ENCODE measurements around the gene COL1A1. TPM values are rescaled to one million over a fixed set of nuclear protein-coding genes. Genes with fewer than 3 reads are reported as not detected.

Gene COL1A1
- polyA plus RNA-seq, 1 of the 3 experiments (the other 2 are of a cell fraction), result 1,461 TPM

DNA sequence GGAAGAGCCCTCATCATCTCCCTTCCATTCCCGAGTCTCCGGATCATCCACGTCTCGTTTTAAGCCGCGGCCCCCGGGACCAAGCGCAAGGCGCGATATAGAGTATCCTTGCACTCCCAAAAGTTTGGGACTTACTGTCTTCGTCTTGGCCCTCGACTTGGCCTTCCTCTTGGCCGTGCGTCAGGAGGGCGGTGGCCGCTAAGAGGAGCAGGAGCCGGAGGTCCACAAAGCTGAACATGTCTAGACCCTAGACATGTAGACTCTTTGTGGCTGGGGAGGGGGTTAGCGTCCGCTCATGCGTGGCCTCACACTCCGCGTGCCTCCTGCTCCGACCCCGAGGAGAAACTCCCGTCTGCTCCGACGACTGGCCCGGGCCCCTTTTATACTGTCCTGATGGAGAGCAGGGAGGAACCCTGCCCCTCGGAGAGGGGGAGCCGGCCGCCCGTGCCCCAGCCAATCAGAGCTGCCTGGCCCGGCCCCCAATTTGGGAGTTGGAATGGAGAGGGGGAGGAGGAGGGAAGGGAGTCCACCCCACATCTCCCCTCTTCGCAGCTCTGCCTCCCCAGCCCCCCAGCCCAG lies at the start of gene COL1A1 (continued):
- TF ChIP-seq, protein P1, sequence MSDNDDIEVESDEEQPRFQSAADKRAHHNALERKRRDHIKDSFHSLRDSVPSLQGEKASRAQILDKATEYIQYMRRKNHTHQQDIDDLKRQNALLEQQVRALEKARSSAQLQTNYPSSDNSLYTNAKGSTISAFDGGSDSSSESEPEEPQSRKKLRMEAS (IDR thresholded peaks at IDR 0.05; ENCODE audit: low read depth), result peak; percentile 82
- TF ChIP-seq JUND (IDR thresholded peaks at IDR 0.05) (peak; percentile 34; the same call in 1 of the 2 replicates), FOXJ3 (CRISPR knock-in tag; IDR thresholded peaks at IDR 0.05) (no peak), ELF1 (IDR thresholded peaks at IDR 0.05) (no peak), EP300 (IDR thresholded peaks at IDR 0.05; ENCODE audit: borderline replicate concordance in 1 of 2, low read depth in 1 of 2, low read length in 1 of 2) (no peak; a peak in 1 of 4 replicates), YY1 (IDR thresholded peaks at IDR 0.05; ENCODE audit: low read depth) (no peak), RCOR1 (IDR thresholded peaks at IDR 0.05; ENCODE audit: low read length) (no peak; the same call in 1 of the 2 replicates), FOSL2 (IDR thresholded peaks at IDR 0.05; ENCODE audit: borderline replicate concordance, low read depth) (no peak), RXRA (IDR thresholded peaks at IDR 0.05; ENCODE audit: borderline replicate concordance, low read depth) (no peak; the same call in 1 of the 2 replicates), MEF2A (IDR thresholded peaks at IDR 0.05; ENCODE audit: borderline replicate concordance, low read depth) (no peak), RFX5 (IDR thresholded peaks at IDR 0.05; ENCODE audit: low read length) (no peak)
- TF ChIP-seq, protein P2, sequence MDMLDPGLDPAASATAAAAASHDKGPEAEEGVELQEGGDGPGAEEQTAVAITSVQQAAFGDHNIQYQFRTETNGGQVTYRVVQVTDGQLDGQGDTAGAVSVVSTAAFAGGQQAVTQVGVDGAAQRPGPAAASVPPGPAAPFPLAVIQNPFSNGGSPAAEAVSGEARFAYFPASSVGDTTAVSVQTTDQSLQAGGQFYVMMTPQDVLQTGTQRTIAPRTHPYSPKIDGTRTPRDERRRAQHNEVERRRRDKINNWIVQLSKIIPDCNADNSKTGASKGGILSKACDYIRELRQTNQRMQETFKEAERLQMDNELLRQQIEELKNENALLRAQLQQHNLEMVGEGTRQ (IDR thresholded peaks at IDR 0.05; ENCODE audit: borderline replicate concordance, low read depth, low read length), result no peak

DNA sequence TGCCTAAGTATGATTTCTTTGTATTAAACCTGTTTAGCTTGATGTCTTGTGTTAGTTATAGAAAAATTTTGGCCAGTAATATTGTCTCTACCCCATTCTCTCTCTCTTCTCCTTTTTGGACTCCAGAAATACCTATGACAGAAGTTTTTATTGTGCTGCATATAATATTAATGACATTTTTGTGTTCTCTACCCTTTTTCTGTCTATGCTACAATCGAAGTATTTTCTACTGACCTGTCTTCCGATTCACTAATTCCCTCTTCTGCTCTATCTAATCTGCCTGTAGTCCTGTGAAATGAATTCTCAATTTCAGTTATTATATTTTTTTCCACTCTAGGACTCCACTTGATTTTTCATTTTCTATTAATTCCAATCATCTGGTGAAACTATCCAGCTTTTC lies 46.8 kb upstream of the COL1A1 start:
- Histone ChIP-seq H3K4me1 (ENCODE audit: control insufficient read depth in 1 of 2, insufficient read depth in 2 of 2, low read depth in 1 of 2, low read length in 1 of 2) (no peaks in the 10 kb centered on the region), H2AFZ (ENCODE audit: low read depth) (no peak overlapping the region), H3K27me3 (ENCODE audit: insufficient read depth) (no peaks in the 10 kb centered on the region), H3K9me2 (no peaks in the 10 kb centered on the region), H3F3A (replicated peaks; ENCODE audit: insufficient read depth) (no peaks in the 10 kb centered on the region), H4K20me1 (ENCODE audit: insufficient read depth) (no peaks in the 10 kb centered on the region), H3K4me3 (ENCODE audit: low read depth in 2 of 2, low read length in 1 of 2) (no peak overlapping the region), H3K9me3 (peaks cover 31% of the 10 kb centered on the region), H3K9ac (no peak overlapping the region), H3K27ac (ENCODE audit: low read depth in 2 of 2, low read length in 1 of 2) (no peak overlapping the region), H3K79me2 (ENCODE audit: insufficient read depth) (no peaks in the 10 kb centered on the region), H3K36me3 (replicated peaks in 1 of 2; ENCODE audit: control insufficient read depth in 1 of 2, insufficient read depth in 2 of 2, low read length in 1 of 2) (no peaks in the 10 kb centered on the region), H3K4me2 (no peak overlapping the region)
- TF ChIP-seq MEF2A (IDR thresholded peaks at IDR 0.05; ENCODE audit: borderline replicate concordance, low read depth) (no peak), FOSL2 (IDR thresholded peaks at IDR 0.05; ENCODE audit: borderline replicate concordance, low read depth) (no peak), NRF1 (IDR thresholded peaks at IDR 0.05; ENCODE audit: low read depth, low read length) (no peak), GATA2 (CRISPR knock-in tag; IDR thresholded peaks at IDR 0.05) (no peak), FOXJ3 (CRISPR knock-in tag; IDR thresholded peaks at IDR 0.05) (no peak), MXI1 (IDR thresholded peaks at IDR 0.05; ENCODE audit: low read depth, low read length) (no peak)
- TF ChIP-seq, protein P3, sequence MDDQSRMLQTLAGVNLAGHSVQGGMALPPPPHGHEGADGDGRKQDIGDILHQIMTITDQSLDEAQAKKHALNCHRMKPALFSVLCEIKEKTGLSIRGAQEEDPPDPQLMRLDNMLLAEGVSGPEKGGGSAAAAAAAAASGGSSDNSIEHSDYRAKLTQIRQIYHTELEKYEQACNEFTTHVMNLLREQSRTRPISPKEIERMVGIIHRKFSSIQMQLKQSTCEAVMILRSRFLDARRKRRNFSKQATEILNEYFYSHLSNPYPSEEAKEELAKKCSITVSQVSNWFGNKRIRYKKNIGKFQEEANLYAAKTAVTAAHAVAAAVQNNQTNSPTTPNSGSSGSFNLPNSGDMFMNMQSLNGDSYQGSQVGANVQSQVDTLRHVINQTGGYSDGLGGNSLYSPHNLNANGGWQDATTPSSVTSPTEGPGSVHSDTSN (IDR thresholded peaks at IDR 0.05), result no peak
- TF ChIP-seq, protein P1 (IDR thresholded peaks at IDR 0.05; ENCODE audit: low read depth), result no peak
- TF ChIP-seq, protein P4, sequence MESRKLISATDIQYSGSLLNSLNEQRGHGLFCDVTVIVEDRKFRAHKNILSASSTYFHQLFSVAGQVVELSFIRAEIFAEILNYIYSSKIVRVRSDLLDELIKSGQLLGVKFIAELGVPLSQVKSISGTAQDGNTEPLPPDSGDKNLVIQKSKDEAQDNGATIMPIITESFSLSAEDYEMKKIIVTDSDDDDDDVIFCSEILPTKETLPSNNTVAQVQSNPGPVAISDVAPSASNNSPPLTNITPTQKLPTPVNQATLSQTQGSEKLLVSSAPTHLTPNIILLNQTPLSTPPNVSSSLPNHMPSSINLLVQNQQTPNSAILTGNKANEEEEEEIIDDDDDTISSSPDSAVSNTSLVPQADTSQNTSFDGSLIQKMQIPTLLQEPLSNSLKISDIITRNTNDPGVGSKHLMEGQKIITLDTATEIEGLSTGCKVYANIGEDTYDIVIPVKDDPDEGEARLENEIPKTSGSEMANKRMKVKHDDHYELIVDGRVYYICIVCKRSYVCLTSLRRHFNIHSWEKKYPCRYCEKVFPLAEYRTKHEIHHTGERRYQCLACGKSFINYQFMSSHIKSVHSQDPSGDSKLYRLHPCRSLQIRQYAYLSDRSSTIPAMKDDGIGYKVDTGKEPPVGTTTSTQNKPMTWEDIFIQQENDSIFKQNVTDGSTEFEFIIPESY (IDR thresholded peaks at IDR 0.05; ENCODE audit: borderline replicate concordance, low read depth), result no peak
- ChIA-PET POLR2A (no interaction called here), CTCF (interaction anchor here (3.0 kb wide), 1 partner anchor 47 kb away, joined by 12 read pairs; the partner anchor contains the start of gene COL1A1)
- no peak for DNase-seq
- 17% methylated on average over 2 of the region's 2 CpGs for WGBS (ENCODE audit: low lambda C conversion rate)
